RWPE1 (cell line): ENCODE results near the gene ZNRD2.

Experiments used
- CTCF ChIA-PET: fragments of 350-600 bp; sonication (Branson Sonifier 250); formaldehyde crosslinking; extraction: SDS; loops from one replicate; lab custom pipeline; 2021; lab: Yijun Ruan, JAX
- POLR2A ChIA-PET: fragments of 400-600 bp; formaldehyde crosslinking; extraction: SDS; loops from one replicate; lab custom pipeline; 2020; ENCODE audit warnings: antibody characterized with exemption; ENCODE audit not compliant: low non-redundant PET; lab: Yijun Ruan, JAX
- DNase-seq: peaks from one replicate; pipeline ENCODE4 v3.0.0; 2012; ENCODE audit warnings: low spot score
- H3K27ac ChIP-seq: fragments of 450-650 bp; 2 replicates; pipeline ENCODE4 v1.5.1; 2017
- CTCF ChIP-seq: fragments of 450-650 bp; conservative IDR thresholded peaks from 2 replicates; pipeline ENCODE4 v1.5.1; 2017; ENCODE audit warnings: low read depth, mild to moderate bottlenecking

Gene ZNRD2

GRCh38 chr11:65545853-65546216, 24.4 kb upstream of the ZNRD2 start:
- no peak for DNase-seq
- ChIA-PET CTCF (no interaction called here), POLR2A (interaction anchor here (0.5 kb wide), 1 partner anchor 17 kb away, joined by 3 read pairs; no protein-coding TSS in a partner anchor)
- H3K27ac ChIP-seq: peak overlapping the region; percentile 45
- TF ChIP-seq CTCF: no peak

GRCh38 chr11:65546217-65546958, 23.9 kb upstream of the ZNRD2 start:
- TF ChIP-seq CTCF: no peak
- peak; percentile 92 for DNase-seq
- H3K27ac ChIP-seq: peak overlapping the region; percentile 45
- ChIA-PET POLR2A (interaction anchor here (0.6 kb wide), 2 partner anchors 117 to 123 kb away, joined by 3 to 4 read pairs; no protein-coding TSS in a partner anchor), CTCF (interaction anchor here (1.0 kb wide), 1 partner anchor 27 kb away, joined by 3 read pairs; no protein-coding TSS in a partner anchor)

- CTCF ChIA-PET: interaction anchor here (0.5 to 1.0 kb wide), 2 partner anchors 19 to 159 kb away, joined by 3 to 4 read pairs; no protein-coding TSS in a partner anchor
- no peak overlapping the region for H3K27ac ChIP-seq
- DNase-seq: no peak
- POLR2A ChIA-PET: interaction anchor here (0.6 kb wide), 1 partner anchor 43 kb away, joined by 3 read pairs; no protein-coding TSS in a partner anchor
- TF ChIP-seq CTCF: no peak
Observed at GRCh38 chr11:65547446-65548125, 22.7 kb upstream of the ZNRD2 start.

- H3K27ac ChIP-seq: no peak overlapping the region
- DNase-seq: no peak
- CTCF ChIA-PET: interaction anchor here (0.6 to 1.4 kb wide), 4 partner anchors 11 to 1099 kb away, joined by 3 to 4 read pairs (median 3); no protein-coding TSS in a partner anchor
- TF ChIP-seq CTCF: no peak
- POLR2A ChIA-PET: no interaction called here
Observed at GRCh38 chr11:65548395-65548794, 21.9 kb upstream of the ZNRD2 start.

GRCh38 chr11:65549096-65549495, 21.2 kb upstream of the ZNRD2 start:
- DNase-seq: no peak
- no peak for TF ChIP-seq CTCF
- no peak overlapping the region for H3K27ac ChIP-seq
- POLR2A ChIA-PET: no interaction called here
- CTCF ChIA-PET: interaction anchor here (0.6 to 1.4 kb wide), 3 partner anchors 10 to 23 kb away, joined by 3 to 4 read pairs (median 4); no protein-coding TSS in a partner anchor
